Activated CD4-positive, alpha-beta memory T cell treated with anti-CD3 and anti-CD28 coated beads, Interleukin-2, amount 10 ng/mL, durations not matched to agents 7 days and 5 days (primary cell): ENCODE results near the gene FBXL13. TPM values are rescaled to one million over a fixed set of nuclear protein-coding genes. Genes with fewer than 3 reads are reported as not detected.

Experiments
- CTCF ChIA-PET: fragments of 350-600 bp; sonication (Branson Sonifier 250); formaldehyde crosslinking; loops from one replicate; lab custom pipeline; 2021; ENCODE audit warnings: antibody characterized with exemption, inconsistent platforms; lab: Charles Lee
- POLR2A ChIA-PET: fragments of 350-600 bp; sonication (Branson Sonifier 250); formaldehyde crosslinking; loops from one replicate; lab custom pipeline; 2021; ENCODE audit warnings: antibody characterized with exemption; lab: Charles Lee
- DNase-seq: peaks from one replicate; pipeline ENCODE4 v3.0.0-alpha.2; 2020
- H3K27ac Mint-ChIP-seq: one replicate; pipeline ENCODE4 v1.8.0; 2021; ENCODE audit warnings: mild to moderate bottlenecking, mixed read lengths
- H3K27me3 Mint-ChIP-seq: one replicate; pipeline ENCODE4 v1.8.0; 2021; ENCODE audit warnings: mixed read lengths
- H3K36me3 Mint-ChIP-seq: one replicate; pipeline ENCODE4 v1.8.0; 2021; ENCODE audit warnings: low read depth, mixed read lengths
- H3K4me1 Mint-ChIP-seq: one replicate; pipeline ENCODE4 v1.8.0; 2021; ENCODE audit warnings: mixed read lengths
- H3K4me3 Mint-ChIP-seq: one replicate; pipeline ENCODE4 v1.8.0; 2021; ENCODE audit warnings: mild to moderate bottlenecking, mixed read lengths
- H3K9me3 Mint-ChIP-seq: one replicate; pipeline ENCODE4 v1.8.0; 2021; ENCODE audit warnings: mixed read lengths
- total RNA-seq, 2 experiments: library from RNA; stranded (reverse); gene quantifications; one replicate each; pipeline ENCODE4 v1.2.3, GENCODE V29; 2021

The FBXL13 gene
- total RNA-seq, 2 experiments from 2014 or later = 0.58 TPM; not detected in 1

DNA sequence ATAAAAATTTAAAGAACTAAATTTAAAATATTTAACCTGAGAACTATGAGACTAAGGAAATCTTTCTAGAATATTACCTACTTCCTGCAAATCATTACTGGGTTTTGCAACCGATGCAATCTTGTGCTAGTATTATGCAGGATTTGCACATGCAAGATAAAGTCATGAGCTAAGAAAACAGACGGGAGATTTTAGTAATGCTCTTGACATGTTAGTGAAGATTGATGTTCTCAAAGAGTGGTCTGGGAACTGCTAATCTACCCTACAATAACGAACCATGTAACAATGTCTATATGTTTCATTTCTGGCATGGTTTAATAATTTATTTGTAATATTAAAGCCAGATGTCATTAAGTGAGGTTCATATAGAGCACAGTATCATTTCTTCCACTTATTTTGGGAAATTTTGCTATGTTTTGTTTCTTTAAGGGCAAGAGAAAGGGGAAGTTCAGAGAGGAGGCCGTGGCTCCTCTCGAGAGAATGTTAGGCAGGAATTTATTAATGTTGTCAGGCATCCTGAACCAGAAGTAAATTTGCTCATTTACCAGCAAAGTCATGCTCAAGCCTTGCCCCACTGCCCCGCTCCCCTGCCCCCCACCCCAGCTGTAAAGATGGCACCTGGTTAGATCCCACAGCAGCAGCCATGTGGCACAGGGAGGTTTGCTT, 139.0 kb downstream of the FBXL13 start:
- no peaks in the 10 kb centered on the region for H3K36me3 Mint-ChIP-seq
- DNase-seq = no peak
- ChIA-PET CTCF (interaction anchor here (0.7 kb wide), 1 partner anchor 17 kb away, joined by 4 read pairs; no protein-coding TSS in a partner anchor), POLR2A (no interaction called here)
- no peaks in the 10 kb centered on the region for H3K4me1 Mint-ChIP-seq
- H3K9me3 Mint-ChIP-seq = no peaks in the 10 kb centered on the region
- no peak overlapping the region for H3K4me3 Mint-ChIP-seq
- H3K27ac Mint-ChIP-seq = no peak overlapping the region
- no peaks in the 10 kb centered on the region for H3K27me3 Mint-ChIP-seq

- POLR2A ChIA-PET = no interaction called here
- Mint-ChIP-seq H3K27ac (no peak overlapping the region), H3K4me1 (no peaks in the 10 kb centered on the region), H3K36me3 (no peaks in the 10 kb centered on the region), H3K9me3 (no peaks in the 10 kb centered on the region), H3K4me3 (no peak overlapping the region), H3K27me3 (no peaks in the 10 kb centered on the region)
- no peak for DNase-seq
- CTCF ChIA-PET = no interaction called here
Observed at GRCh38 chr7:102934701-102935100, 139.9 kb downstream of the FBXL13 start.

DNA sequence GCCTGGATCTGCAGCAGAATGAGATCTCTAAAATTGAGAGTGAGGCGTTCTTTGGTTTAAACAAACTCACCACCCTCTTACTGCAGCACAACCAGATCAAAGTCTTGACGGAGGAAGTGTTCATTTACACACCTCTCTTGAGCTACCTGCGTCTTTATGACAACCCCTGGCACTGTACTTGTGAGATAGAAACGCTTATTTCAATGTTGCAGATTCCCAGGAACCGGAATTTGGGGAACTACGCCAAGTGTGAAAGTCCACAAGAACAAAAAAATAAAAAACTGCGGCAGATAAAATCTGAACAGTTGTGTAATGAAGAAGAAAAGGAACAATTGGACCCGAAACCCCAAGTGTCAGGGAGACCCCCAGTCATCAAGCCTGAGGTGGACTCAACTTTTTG, 140.4 kb downstream of the FBXL13 start:
- no peak for DNase-seq
- CTCF ChIA-PET = no interaction called here
- no peaks in the 10 kb centered on the region for H3K36me3 Mint-ChIP-seq
- no peak overlapping the region for H3K27ac Mint-ChIP-seq
- H3K4me1 Mint-ChIP-seq = no peaks in the 10 kb centered on the region
- H3K9me3 Mint-ChIP-seq = no peaks in the 10 kb centered on the region
- no peak overlapping the region for H3K4me3 Mint-ChIP-seq
- POLR2A ChIA-PET = no interaction called here
- H3K27me3 Mint-ChIP-seq = no peaks in the 10 kb centered on the region

GRCh38 chr7:102933763-102934162, 140.8 kb downstream of the FBXL13 start:
- Mint-ChIP-seq H3K9me3 (no peaks in the 10 kb centered on the region), H3K4me1 (no peaks in the 10 kb centered on the region), H3K4me3 (no peak overlapping the region), H3K27me3 (no peaks in the 10 kb centered on the region), H3K36me3 (no peaks in the 10 kb centered on the region), H3K27ac (no peak overlapping the region)
- CTCF ChIA-PET = no interaction called here
- POLR2A ChIA-PET = no interaction called here
- DNase-seq = no peak

- Mint-ChIP-seq H3K27ac (no peak overlapping the region), H3K9me3 (no peaks in the 10 kb centered on the region), H3K36me3 (no peaks in the 10 kb centered on the region), H3K4me3 (no peak overlapping the region), H3K27me3 (no peaks in the 10 kb centered on the region), H3K4me1 (no peaks in the 10 kb centered on the region)
- POLR2A ChIA-PET = no interaction called here
- CTCF ChIA-PET = no interaction called here
- DNase-seq = no peak
Observed at GRCh38 chr7:102931757-102932156, 142.8 kb downstream of the FBXL13 start.

- Mint-ChIP-seq H3K27ac (no peak overlapping the region), H3K36me3 (no peaks in the 10 kb centered on the region), H3K27me3 (no peaks in the 10 kb centered on the region), H3K4me1 (no peaks in the 10 kb centered on the region), H3K9me3 (no peaks in the 10 kb centered on the region), H3K4me3 (no peak overlapping the region)
- ChIA-PET POLR2A (no interaction called here), CTCF (interaction anchor here (1.2 kb wide), 1 partner anchor 9 kb away, joined by 3 read pairs; no protein-coding TSS in a partner anchor)
- DNase-seq = no peak
Observed at GRCh38 chr7:102927312-102927933, 147.2 kb downstream of the FBXL13 start.

- no peaks in the 10 kb centered on the region for H3K27me3 Mint-ChIP-seq
- no peak for DNase-seq
- CTCF ChIA-PET = interaction anchor here (0.6 to 1.2 kb wide), 2 partner anchors 10 to 136 kb away, joined by 3 read pairs; no protein-coding TSS in a partner anchor
- H3K27ac Mint-ChIP-seq = no peak overlapping the region
- H3K36me3 Mint-ChIP-seq = no peaks in the 10 kb centered on the region
- no peaks in the 10 kb centered on the region for H3K9me3 Mint-ChIP-seq
- H3K4me3 Mint-ChIP-seq = no peak overlapping the region
- H3K4me1 Mint-ChIP-seq = no peaks in the 10 kb centered on the region
- POLR2A ChIA-PET = no interaction called here
Observed at GRCh38 chr7:102926783-102927140, 147.8 kb downstream of the FBXL13 start.

DNA sequence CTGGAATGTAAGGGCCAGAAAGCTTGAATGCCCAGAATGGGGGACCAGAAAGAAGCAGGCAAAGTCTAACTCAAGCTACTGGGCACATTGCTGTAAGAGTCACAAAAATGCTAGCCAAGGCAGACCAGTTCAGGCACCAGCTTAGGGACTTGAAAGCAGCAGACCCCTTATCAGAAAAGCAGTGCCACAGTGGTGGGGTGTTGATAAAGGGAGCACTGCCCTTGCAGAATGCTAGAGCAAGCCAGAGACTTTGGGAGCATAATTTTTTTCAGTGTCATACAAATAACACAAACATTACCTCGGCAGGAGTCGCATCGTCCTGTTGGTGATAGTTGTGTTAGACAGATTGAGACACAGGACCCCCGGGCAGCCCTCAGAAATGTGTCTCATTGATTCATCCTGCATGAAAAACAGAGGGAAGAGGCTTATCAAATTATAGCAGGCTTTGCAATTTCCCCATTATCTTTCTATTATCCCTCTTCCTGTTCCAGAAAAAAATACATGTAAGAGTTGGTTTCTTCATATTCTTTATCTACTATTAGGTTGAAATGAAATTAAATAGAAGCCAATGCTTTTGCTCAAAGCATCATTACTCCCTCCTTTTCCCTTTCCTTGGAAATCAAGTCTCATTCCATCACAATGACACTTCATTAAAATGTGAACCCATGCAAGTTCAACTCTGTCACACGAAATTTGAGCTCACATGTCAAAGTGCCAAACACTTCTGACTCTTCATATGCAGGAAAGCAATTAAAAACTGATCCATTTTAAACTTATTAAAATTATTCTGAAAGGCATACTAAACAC, 148.4 kb downstream of the FBXL13 start:
- Mint-ChIP-seq H3K27me3 (no peaks in the 10 kb centered on the region), H3K4me3 (no peak overlapping the region), H3K4me1 (no peaks in the 10 kb centered on the region), H3K36me3 (no peaks in the 10 kb centered on the region), H3K9me3 (no peaks in the 10 kb centered on the region), H3K27ac (no peak overlapping the region)
- no peak for DNase-seq
- ChIA-PET POLR2A (no interaction called here), CTCF (interaction anchor here (0.6 to 1.2 kb wide), 2 partner anchors 10 to 136 kb away, joined by 3 read pairs; no protein-coding TSS in a partner anchor)

DNA sequence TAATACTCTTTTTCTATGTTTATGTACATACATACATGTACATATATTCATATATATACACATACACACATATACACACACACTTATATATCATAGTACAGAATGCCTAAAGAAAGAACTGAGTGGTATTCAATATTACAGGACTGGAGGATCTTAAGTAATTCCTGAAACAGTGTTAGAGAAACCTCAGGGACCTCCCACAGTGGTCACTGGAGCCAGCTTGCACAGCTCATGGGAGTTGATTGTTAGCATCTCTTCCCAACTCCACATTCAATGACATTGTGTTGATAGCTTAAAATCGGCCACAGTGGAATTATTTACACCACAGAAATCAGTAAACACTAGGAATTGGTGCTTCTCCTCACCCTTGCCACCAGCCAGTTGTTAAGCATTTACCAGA, 155.8 kb downstream of the FBXL13 start:
- POLR2A ChIA-PET = no interaction called here
- CTCF ChIA-PET = interaction anchor here (0.6 kb wide), 1 partner anchor 16 kb away, joined by 4 read pairs; no protein-coding TSS in a partner anchor
- H3K27me3 Mint-ChIP-seq = no peaks in the 10 kb centered on the region
- H3K36me3 Mint-ChIP-seq = no peaks in the 10 kb centered on the region
- H3K9me3 Mint-ChIP-seq = no peaks in the 10 kb centered on the region
- H3K27ac Mint-ChIP-seq = no peak overlapping the region
- DNase-seq = no peak
- no peak overlapping the region for H3K4me3 Mint-ChIP-seq
- H3K4me1 Mint-ChIP-seq = no peaks in the 10 kb centered on the region

GRCh38 chr7:102917436-102918353, 156.9 kb downstream of the FBXL13 start:
- Mint-ChIP-seq H3K27me3 (peaks cover 2% of the 10 kb centered on the region), H3K27ac (no peak overlapping the region), H3K36me3 (no peaks in the 10 kb centered on the region), H3K9me3 (no peaks in the 10 kb centered on the region), H3K4me3 (no peak overlapping the region), H3K4me1 (no peaks in the 10 kb centered on the region)
- POLR2A ChIA-PET = no interaction called here
- CTCF ChIA-PET = no interaction called here
- DNase-seq = no peak

GRCh38 chr7:102916881-102917280, 157.7 kb downstream of the FBXL13 start:
- peaks cover 2% of the 10 kb centered on the region for H3K27me3 Mint-ChIP-seq
- no peaks in the 10 kb centered on the region for H3K36me3 Mint-ChIP-seq
- no peaks in the 10 kb centered on the region for H3K4me1 Mint-ChIP-seq
- CTCF ChIA-PET = no interaction called here
- no peaks in the 10 kb centered on the region for H3K9me3 Mint-ChIP-seq
- no peak for DNase-seq
- no peak overlapping the region for H3K27ac Mint-ChIP-seq
- H3K4me3 Mint-ChIP-seq = no peak overlapping the region
- POLR2A ChIA-PET = no interaction called here

GRCh38 chr7:102916426-102916825, 158.2 kb downstream of the FBXL13 start:
- no peaks in the 10 kb centered on the region for H3K36me3 Mint-ChIP-seq
- ChIA-PET POLR2A (no interaction called here), CTCF (interaction anchor here (0.5 kb wide), 1 partner anchor 1504 kb away, joined by 3 read pairs; no protein-coding TSS in a partner anchor)
- DNase-seq = no peak
- H3K4me1 Mint-ChIP-seq = no peaks in the 10 kb centered on the region
- no peak overlapping the region for H3K27ac Mint-ChIP-seq
- H3K27me3 Mint-ChIP-seq = peaks cover 2% of the 10 kb centered on the region
- no peaks in the 10 kb centered on the region for H3K9me3 Mint-ChIP-seq
- no peak overlapping the region for H3K4me3 Mint-ChIP-seq
